Breast epithelium (tissue), 3 donors: Measurements from ENCODE around the gene XYLT1.

Source experiments
- CTCF ChIP-seq, 3 donors: fragments of 450-650 bp; IDR thresholded peaks; one replicate each; pipeline ENCODE4 v1.5.1; 2016 to 2017; ENCODE audit warnings: antibody characterized with exemption in 3 of 3, mild to moderate bottlenecking in 3 of 3, moderate library complexity in 3 of 3
- POLR2A ChIP-seq: fragments of 450-650 bp; IDR thresholded peaks from one replicate; pipeline ENCODE4 v1.6.1; 2016; ENCODE audit warnings: antibody characterized with exemption, mild to moderate bottlenecking, moderate library complexity

GRCh38 chr16:17103216-17103615, 367.5 kb downstream of the XYLT1 start:
- no peak for TF ChIP-seq CTCF (IDR thresholded peaks at IDR 0.05)
- no peak for TF ChIP-seq POLR2A
